Measurements from ENCODE around the gene RILPL2.
"Not testable (repeated sequence)": the region's sequence is repeated elsewhere in the genome, so short reads cannot be mapped to it uniquely, and the experiment has no call there.

The RILPL2 gene

DNA sequence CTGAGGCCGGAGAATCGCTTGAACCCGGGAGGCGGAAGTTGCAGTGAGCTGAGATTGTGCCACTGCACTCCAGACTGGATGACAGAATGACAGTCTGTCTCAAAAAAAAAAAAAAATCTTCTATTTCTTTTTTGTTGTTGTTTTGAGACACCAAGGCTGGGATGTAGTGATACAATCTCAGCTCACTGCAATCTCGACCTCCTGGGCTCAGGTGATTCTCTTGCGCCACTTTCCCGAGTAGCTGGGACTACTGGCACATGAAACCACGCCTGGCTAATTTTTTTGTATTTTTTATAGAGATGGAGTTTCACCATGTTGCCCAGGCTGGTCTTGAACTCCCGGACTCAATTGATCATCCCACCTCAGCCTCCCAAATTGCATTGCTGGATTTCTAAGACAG lies 14.2 kb upstream of the RILPL2 start:
- in situ Hi-C loops (cut with MboI; ENCODE audit: low sequenced_read_pairs) = no loop called here

GRCh38 chr12:123449856-123450255 lies 13.4 kb upstream of the RILPL2 start:
- in situ Hi-C loops (cut with MboI; ENCODE audit: low sequenced_read_pairs) = no loop called here

- in situ Hi-C loops (cut with MboI; ENCODE audit: low sequenced_read_pairs) = no loop called here
These were observed 12.8 kb upstream of the RILPL2 start for GRCh38 chr12:123449249-123449733.

DNA sequence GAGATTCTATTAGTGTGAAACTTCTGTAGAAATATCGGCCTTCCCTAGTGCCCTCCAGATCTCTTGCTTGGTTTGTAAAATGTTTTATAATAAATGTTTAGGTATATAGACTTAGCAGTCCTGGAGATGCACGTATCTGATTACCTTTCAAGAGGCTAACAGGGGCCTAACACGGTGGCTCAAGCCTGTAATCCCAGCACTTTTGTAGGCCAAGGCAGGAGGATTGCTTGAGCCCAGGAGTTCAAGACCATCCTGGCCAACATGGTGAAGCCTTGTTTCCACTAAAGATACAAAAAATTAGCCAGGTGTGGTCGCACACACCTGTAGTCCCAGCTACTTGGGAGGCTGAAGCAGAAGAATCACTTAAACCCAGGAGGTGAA lies 9.8 kb upstream of the RILPL2 start:
- in situ Hi-C loops (cut with MboI; ENCODE audit: low sequenced_read_pairs) = no loop called here

- in situ Hi-C loops (cut with MboI; ENCODE audit: low sequenced_read_pairs) = no loop called here
These were observed 9.2 kb upstream of the RILPL2 start for GRCh38 chr12:123445388-123446332.

DNA sequence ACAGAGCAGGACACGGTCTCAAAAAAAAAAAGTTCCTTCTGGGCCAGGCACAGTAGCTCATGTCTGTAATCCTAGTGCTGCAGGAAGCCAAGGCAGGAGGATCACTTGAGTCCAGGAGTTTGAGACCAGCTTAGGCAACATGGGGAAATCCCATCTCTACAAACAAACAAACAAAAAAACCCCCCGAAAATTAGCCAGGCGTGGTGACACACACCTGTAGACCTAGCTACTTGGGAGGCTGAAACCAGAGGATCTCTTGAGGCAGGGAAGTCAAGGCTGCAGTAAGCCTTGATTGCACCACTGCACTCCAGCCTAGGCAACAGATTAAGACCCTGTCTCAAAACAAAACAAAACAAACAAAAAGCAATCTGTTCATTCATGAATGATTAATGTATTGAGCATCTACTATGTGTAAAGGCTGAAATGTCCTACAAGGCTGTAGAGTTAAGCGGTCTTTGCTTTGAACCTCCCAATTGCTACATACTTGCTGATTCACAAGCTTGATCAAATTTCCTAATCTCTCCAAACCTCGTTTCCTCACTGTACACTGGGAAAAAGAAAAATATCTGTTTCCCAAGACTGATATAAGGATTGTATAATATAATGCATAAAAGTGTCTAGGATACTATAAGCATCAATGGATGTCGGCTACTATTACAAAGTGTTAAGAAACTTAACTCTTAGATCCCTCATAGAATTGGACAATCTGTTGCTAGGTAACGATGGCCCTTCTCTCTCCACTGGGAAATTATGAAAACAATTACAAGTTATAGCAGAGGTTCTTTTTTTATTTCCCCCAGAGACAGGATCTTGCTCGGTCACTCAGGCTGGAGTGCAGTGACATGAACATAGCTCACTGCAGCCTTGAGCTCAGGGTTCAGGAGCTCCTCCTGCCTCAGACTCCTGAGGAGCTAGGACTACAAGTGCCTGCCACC lies 7.9 kb upstream of the RILPL2 start:
- in situ Hi-C loops (cut with MboI; ENCODE audit: low sequenced_read_pairs) = no loop called here

GRCh38 chr12:123442774-123443173 lies 6.3 kb upstream of the RILPL2 start:
- in situ Hi-C loops (cut with MboI; ENCODE audit: low sequenced_read_pairs) = no loop called here

DNA sequence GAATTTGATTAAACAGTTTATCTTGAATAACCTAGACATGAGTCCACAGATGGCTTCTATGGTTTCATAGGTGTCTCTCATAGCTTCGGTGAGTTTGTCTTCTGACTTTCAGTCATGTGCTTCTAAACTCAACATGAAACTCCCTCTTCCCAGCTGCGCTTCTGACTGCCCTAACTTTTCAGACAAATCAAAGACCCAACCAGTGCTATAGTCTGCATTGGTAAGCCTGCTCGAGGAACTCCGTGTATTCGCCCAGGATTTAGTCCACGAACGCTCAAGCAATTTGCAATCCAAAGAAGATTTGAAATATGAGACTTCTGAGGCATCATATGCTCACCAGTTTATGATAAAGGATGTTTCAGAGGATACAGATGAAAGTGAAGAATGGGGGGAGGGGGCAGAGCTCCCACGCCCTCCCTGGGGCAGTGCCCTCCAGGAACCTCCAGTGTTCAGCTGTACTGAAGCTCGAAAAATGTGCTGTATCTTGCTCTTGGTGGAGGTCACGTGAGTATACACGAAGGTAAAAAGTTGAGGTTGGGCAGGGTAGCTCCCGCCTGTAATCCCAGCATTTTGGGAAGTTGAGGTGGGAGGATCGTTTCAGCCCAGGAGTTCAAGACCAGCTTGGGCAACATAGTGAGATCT lies 5.2 kb upstream of the RILPL2 start:
- in situ Hi-C loops (cut with MboI; ENCODE audit: low sequenced_read_pairs) = no loop called here

DNA sequence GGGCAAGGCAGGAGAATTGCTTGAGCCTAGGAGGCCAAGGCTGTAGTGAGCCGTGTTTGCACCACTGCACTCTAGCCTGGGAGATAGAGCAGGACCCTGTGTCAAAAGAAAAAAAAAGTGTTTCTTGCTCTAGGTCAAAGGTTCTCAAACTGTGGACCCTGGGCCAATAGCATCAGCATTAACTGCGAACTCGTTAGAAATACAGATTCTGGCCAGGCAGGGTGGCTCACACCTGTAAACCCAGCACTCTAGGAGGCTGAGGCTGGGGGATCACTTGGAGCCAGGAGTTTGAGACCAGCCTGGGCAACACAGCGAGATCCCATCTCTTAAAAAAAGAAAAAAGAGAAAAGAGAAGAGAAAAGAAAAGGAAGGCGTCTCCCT lies 858 bp downstream of the RILPL2 start:
- in situ Hi-C loops (cut with MboI; ENCODE audit: low sequenced_read_pairs) = no loop called here

- in situ Hi-C loops (cut with MboI; ENCODE audit: low sequenced_read_pairs) = no loop called here
These were observed 2.9 kb downstream of the RILPL2 start for GRCh38 chr12:123433615-123434014.

DNA sequence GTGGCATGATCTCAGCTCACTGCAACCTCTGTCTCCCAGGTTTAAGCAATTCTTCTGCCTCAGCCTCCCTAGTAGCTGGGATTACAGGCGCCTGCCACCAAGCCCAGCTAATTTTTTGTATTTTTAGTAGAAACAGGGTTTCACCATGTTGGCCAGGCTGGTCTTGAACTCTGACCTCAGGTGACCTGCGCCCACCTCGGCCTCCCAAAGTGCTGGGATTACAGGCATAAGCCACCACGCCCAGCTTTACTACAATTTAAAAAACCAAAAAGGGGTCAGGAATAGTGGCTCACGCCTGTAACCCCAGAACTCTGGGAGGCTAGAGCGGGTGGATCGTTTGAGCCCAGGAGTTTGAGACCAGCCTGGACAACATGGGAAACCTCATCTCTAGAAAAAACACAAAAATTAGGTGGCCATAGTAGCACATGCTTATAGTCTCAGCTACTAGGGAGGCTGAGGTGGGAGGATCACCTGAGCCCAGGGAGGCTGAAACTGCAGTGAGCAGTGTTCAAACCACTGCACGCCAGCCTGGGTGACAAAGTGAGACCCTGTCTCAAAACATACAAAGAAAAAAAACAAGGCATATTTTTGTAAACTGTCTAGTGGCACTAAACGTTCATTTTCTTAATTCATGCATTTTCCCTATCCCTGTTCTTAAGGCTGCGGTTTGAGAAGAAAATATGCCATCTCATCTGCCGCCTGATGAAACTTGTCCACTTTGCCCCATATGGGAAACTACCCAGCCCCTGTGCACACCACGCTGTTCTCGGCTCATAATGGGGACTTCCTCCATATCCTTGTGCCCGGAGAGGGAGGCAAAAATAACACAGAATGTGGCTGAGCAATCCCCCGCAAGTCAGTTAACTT lies 4.3 kb downstream of the RILPL2 start:
- in situ Hi-C loops (cut with MboI; ENCODE audit: low sequenced_read_pairs) = not testable (repeated sequence)

DNA sequence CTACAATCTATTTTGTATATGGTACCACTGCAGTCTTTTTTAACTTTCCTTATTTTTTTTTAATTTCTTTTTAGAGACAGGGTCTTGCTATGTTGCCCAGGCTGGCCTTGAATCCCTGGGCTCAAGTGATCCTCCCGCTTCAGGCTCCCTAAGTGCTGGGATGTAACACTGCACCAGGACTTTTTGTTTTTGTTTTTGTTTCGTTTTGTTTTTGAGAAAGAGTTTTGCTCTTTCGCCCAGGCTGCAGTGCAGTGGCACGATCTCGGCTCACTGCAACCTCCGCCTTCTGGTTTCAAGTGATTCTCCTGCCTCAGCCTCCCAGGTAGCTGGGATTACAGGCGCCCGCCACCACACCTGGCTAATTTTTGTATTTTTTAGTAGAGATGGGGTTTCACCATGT lies 7.4 kb downstream of the RILPL2 start:
- in situ Hi-C loops (cut with MboI; ENCODE audit: low sequenced_read_pairs) = not testable (repeated sequence)

GRCh38 chr12:123428591-123428990 lies 7.9 kb downstream of the RILPL2 start:
- in situ Hi-C loops (cut with MboI; ENCODE audit: low sequenced_read_pairs) = no loop called here

GRCh38 chr12:123427036-123427769 lies 9.3 kb downstream of the RILPL2 start:
- in situ Hi-C loops (cut with MboI; ENCODE audit: low sequenced_read_pairs) = no loop called here

DNA sequence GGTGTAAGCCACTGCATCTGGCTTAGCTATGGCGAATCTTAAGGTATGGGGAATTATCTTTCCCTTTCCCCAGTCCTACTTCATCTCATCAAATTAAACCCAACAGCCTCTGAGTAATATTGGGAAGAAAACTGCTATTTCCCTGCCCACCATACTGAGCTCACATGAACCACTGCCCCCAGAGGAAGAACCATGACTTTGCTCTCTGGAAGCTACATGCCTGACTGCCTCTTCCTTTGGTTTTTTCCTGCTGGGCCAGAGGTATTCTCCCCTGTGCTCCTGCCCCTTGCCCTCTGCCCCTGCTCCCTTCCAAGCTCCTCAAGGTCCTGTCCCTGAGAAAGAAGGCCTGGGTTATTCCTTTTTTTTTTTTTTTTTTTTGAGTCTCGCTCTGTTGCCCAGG lies 15.2 kb downstream of the RILPL2 start:
- in situ Hi-C loops (cut with MboI; ENCODE audit: low sequenced_read_pairs) = no loop called here

DNA sequence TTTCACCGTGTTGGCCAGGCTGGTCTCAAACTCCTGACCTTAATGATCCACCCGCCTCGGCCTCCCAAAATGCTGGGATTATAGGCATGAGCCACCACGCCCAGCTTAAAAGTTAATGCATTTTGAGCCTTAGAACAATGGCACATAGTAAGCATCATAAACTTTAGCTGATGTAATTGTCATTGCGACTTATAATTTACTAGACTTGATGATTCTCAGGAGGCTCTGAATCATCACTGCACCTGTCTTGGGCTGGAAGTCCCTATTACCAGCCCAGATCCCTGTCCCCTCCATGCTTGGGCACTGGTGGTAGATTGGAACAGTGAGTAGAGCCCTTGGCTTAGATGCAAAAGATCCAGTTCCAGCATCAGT lies 26.5 kb downstream of the RILPL2 start:
- in situ Hi-C loops (cut with MboI; ENCODE audit: low sequenced_read_pairs) = no loop called here

- in situ Hi-C loops (cut with MboI; ENCODE audit: low sequenced_read_pairs) = not testable (repeated sequence)
These were observed 27.0 kb downstream of the RILPL2 start for GRCh38 chr12:123409284-123410040.

GRCh38 chr12:123408619-123409018 lies 27.9 kb downstream of the RILPL2 start:
- in situ Hi-C loops (cut with MboI; ENCODE audit: low sequenced_read_pairs) = not testable (repeated sequence)

GRCh38 chr12:123407934-123408333 lies 28.6 kb downstream of the RILPL2 start:
- in situ Hi-C loops (cut with MboI; ENCODE audit: low sequenced_read_pairs) = not testable (repeated sequence)

All from HL-60/S4 treated with retinoic acid at 250 ng/mL for 4 days and 3 days (cell line).